Measurements from ENCODE around the gene SPATA2.

- TF ChIP-seq EZH2phosphoT487 (IDR thresholded peaks at IDR 0.05; ENCODE audit: insufficient read depth, low read depth) = no peak
- no peak for TF ChIP-seq EZH2 (IDR thresholded peaks at IDR 0.05; ENCODE audit: insufficient read depth, poor library complexity, severe bottlenecking)
Observed at GRCh38 chr20:49882171-49882970, 33.0 kb downstream of the SPATA2 start.

Measured in GM23248 (cell line).